T-helper 2 cell treated with Interferon-gamma antibody and Interleukin-4, amounts not matched to agents 100 ng/mL and 5 ng/mL, for 36 hours (primary cell): ENCODE measurements around the gene E2F8. TPM values are rescaled to one million over a fixed set of nuclear protein-coding genes. Genes with fewer than 3 reads are reported as not detected.

Source experiments
- intact Hi-C: fragments of 100-400 bp; cut with micrococcal nuclease; formaldehyde crosslinking; loops from one replicate; pipeline ENCODE4 v1.15.1; 2023
- total RNA-seq: library from RNA; stranded (reverse); gene quantifications from 2 replicates; pipeline ENCODE4 v1.2.3, GENCODE V29; 2022

Gene E2F8
- total RNA-seq, 1 donor from 2014 or later = 41.9 TPM

- intact Hi-C loops = no loop called here
Measured at GRCh38 chr11:19191530-19192169, 49.1 kb downstream of the E2F8 start.

- intact Hi-C loops = no loop called here
Measured at GRCh38 chr11:19187833-19188258, 52.9 kb downstream of the E2F8 start.

GRCh38 chr11:19187114-19187832 is 53.5 kb downstream of the E2F8 start:
- intact Hi-C loops = no loop called here

- intact Hi-C loops = no loop called here
Measured at GRCh38 chr11:19185516-19186052, 55.2 kb downstream of the E2F8 start.

GRCh38 chr11:19185036-19185435 is 55.7 kb downstream of the E2F8 start:
- intact Hi-C loops = no loop called here

- intact Hi-C loops = no loop called here
Measured at GRCh38 chr11:19183646-19184045, 57.1 kb downstream of the E2F8 start.

GRCh38 chr11:19181531-19182261 is 59.0 kb downstream of the E2F8 start:
- intact Hi-C loops = no loop called here

- intact Hi-C loops = no loop called here
Measured at GRCh38 chr11:19176629-19177186, 64.0 kb downstream of the E2F8 start.

Other genes starting within 250 kb of the E2F8 start
- not detected in 2 replicates for gene MRGPRX2, start 180.2 kb downstream of the E2F8 start, total RNA-seq
- gene ZDHHC13, start 123.8 kb downstream of the E2F8 start, total RNA-seq = 25.8 and 27.8 TPM in 2 replicates
- not detected in 2 replicates for gene CSRP3, start 39.0 kb downstream of the E2F8 start, total RNA-seq